SJSA1 (cell line): ENCODE measurements around the gene CTNNA2. TPM values are rescaled to one million over a fixed set of nuclear protein-coding genes. Genes with fewer than 3 reads are reported as not detected.

Experiments used
- DNase-seq, 2 experiments: peaks; one replicate each; pipeline ENCODE4 v3.0.0-alpha.2; 2015 to 2020; ENCODE audit warnings: low spot score in 2 of 2, low read depth in 1 of 2
- H3K27ac ChIP-seq: fragments of 250-450 bp; sonication (Bioruptor Pico); 2 replicates; pipeline ENCODE4 v1.5.1; 2020; ENCODE audit warnings: mild to moderate bottlenecking, moderate library complexity
- H3K27me3 ChIP-seq: fragments of 250-450 bp; sonication (Bioruptor Pico); replicated peaks from 2 replicates; pipeline ENCODE4 v1.5.1; 2020; ENCODE audit warnings: mild to moderate bottlenecking, moderate library complexity
- H3K36me3 ChIP-seq: fragments of 250-450 bp; sonication (Bioruptor Pico); 2 replicates; pipeline ENCODE4 v1.5.1; 2020; ENCODE audit warnings: mild to moderate bottlenecking
- H3K4me1 ChIP-seq: fragments of 250-450 bp; sonication (Bioruptor Pico); replicated peaks from 2 replicates; pipeline ENCODE4 v1.6.1; 2021; ENCODE audit warnings: mild to moderate bottlenecking
- H3K4me3 ChIP-seq: fragments of 250-450 bp; sonication (Bioruptor Pico); 2 replicates; pipeline ENCODE4 v1.5.1; 2020; ENCODE audit warnings: mild to moderate bottlenecking
- H3K9me3 ChIP-seq: fragments of 250-450 bp; sonication (Bioruptor Pico); replicated peaks from 2 replicates; pipeline ENCODE4 v1.5.1; 2020; ENCODE audit warnings: mild to moderate bottlenecking
- total RNA-seq: library from RNA; depleted of rRNA; stranded (reverse); fragments of >200 nt; shearing (Covaris generic); gene quantifications from 2 replicates; pipeline ENCODE4 v1.2.3, GENCODE V29; 2014

CTNNA2 gene
- total RNA-seq, 1 experiment from 2014 or later = not detected

DNA sequence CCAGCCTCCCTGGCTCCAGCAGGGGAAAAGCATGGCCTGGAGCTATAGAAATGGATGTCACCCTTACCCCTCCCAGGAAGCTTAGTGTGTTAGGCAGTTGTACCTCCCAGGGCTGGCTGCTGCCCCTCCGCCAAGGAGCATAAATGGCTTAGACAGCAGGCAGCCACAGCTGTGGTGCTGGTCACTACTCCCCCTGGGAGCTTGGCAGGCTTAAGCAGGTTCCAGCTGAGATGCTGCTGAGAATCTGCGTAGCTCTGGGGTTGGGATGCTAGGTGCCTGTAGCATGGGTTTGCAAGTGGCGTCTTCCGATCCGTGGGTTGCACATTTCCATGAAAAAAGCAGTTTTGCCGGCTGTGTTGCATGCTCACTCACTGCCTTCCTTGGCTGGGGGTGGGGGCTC, 369.7 kb downstream of the CTNNA2 start:
- Histone ChIP-seq H3K4me1 (no peaks in the 10 kb centered on the region), H3K36me3 (no peaks in the 10 kb centered on the region), H3K27me3 (0 out of 2 replicates have a peak, but pooled peaks cover 3% of the 10 kb centered on the region), H3K9me3 (no peaks in the 10 kb centered on the region), H3K27ac (no peak overlapping the region), H3K4me3 (no peak overlapping the region)
- no peak for DNase-seq

DNA sequence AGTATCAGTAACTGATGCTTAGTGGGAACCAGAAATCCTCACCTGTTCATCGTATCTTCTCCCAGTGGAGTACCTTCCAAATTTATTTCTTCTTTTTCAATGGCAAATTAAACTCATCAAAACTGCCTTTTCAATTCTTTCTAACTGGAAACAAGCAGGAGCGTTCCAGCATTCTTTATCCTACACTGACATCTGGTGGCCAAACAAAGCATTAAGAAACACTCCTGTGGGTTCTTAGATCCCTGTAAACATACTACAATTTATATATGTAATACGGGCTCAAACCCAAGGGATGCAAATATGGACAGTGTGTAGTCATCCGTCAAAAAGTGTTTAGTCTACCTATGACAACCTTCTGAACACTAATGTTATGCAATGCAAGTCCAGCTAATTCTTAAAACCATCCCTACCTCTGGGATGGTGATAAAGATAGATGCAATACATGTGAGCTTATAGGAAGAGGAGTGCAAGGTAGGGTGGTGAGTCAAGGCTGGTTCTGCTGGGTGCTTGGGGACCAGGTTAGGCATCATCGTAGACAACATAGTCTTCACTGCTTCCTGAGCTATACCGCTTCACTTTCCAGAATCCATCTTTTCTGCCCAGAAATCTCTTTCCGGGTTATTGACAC, 375.0 kb downstream of the CTNNA2 start:
- Histone ChIP-seq H3K36me3 (no peaks in the 10 kb centered on the region), H3K9me3 (no peaks in the 10 kb centered on the region), H3K27me3 (0 out of 2 replicates have a peak, but pooled peaks cover 3% of the 10 kb centered on the region), H3K27ac (no peak overlapping the region), H3K4me3 (no peak overlapping the region), H3K4me1 (no peaks in the 10 kb centered on the region)
- DNase-seq = peak in 1 of 2 experiments; percentile 30

DNA sequence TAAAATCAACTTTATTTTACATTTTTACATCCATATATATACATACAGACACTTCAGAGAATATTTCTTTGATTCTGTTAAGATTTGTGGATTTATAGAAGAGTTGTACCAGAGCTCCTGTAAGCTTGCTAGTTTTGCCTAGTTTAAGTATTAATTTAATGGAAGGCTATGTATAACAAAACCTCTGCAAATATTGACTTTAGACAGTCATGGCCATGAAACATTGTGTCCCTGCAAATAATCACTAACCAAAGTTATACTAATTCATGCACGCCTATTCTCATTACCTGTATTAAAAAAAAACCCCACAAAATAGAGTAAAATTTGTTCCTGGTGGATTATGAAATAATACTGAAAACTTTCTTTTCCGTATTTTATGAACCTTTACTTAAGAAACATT, 379.3 kb downstream of the CTNNA2 start:
- H3K9me3 ChIP-seq = no peaks in the 10 kb centered on the region
- no peaks in the 10 kb centered on the region for H3K36me3 ChIP-seq
- no peak overlapping the region for H3K4me3 ChIP-seq
- H3K27ac ChIP-seq = no peak overlapping the region
- no peaks in the 10 kb centered on the region for H3K4me1 ChIP-seq
- H3K27me3 ChIP-seq = peaks cover 6% of the 10 kb centered on the region; the same call in 1 of the 2 replicates
- DNase-seq = no peak

DNA sequence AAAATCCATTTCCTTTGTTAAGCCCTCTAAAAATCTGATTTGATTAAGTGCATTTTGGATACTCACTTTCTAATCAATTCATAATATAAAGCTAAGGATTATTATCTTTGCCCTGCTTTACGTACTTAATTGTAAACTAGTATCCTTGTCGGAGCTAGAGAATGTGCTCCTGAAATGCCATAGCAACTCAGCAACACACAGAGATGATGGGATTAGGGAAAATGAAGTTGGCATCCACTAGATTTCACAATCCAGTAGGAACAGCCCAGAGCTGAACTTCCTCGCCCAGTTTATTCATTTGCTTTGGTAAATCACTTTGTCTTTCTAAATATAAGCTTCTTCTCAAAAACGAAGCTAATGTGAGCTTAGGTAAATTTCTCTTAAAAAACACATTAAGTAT, 386.3 kb downstream of the CTNNA2 start:
- H3K9me3 ChIP-seq = no peaks in the 10 kb centered on the region
- no peaks in the 10 kb centered on the region for H3K27me3 ChIP-seq
- no peak overlapping the region for H3K4me3 ChIP-seq
- DNase-seq = no peak
- H3K27ac ChIP-seq = no peak overlapping the region
- H3K4me1 ChIP-seq = no peaks in the 10 kb centered on the region
- no peaks in the 10 kb centered on the region for H3K36me3 ChIP-seq

DNA sequence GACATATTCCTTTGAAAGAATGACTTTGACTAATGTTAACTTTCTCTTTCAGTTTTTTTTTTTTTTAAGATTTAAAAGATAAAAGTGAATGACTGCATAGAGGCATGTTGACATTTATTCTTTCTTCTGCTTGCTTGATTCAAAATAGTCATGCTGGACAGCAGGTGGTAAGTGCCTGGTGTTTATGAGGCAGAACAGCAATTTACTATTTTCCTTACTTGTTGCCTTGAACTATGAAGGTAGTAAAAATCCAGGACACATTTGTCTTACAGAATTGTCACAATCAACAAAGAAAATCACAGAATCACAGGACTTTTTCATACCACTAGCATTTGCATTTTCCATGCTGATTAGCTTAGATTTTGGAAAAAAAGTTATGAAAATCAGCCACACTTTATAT, 388.3 kb downstream of the CTNNA2 start:
- Histone ChIP-seq H3K9me3 (no peaks in the 10 kb centered on the region), H3K4me3 (no peak overlapping the region), H3K27ac (no peak overlapping the region), H3K4me1 (no peaks in the 10 kb centered on the region), H3K27me3 (no peaks in the 10 kb centered on the region), H3K36me3 (no peaks in the 10 kb centered on the region)
- no peak for DNase-seq

DNA sequence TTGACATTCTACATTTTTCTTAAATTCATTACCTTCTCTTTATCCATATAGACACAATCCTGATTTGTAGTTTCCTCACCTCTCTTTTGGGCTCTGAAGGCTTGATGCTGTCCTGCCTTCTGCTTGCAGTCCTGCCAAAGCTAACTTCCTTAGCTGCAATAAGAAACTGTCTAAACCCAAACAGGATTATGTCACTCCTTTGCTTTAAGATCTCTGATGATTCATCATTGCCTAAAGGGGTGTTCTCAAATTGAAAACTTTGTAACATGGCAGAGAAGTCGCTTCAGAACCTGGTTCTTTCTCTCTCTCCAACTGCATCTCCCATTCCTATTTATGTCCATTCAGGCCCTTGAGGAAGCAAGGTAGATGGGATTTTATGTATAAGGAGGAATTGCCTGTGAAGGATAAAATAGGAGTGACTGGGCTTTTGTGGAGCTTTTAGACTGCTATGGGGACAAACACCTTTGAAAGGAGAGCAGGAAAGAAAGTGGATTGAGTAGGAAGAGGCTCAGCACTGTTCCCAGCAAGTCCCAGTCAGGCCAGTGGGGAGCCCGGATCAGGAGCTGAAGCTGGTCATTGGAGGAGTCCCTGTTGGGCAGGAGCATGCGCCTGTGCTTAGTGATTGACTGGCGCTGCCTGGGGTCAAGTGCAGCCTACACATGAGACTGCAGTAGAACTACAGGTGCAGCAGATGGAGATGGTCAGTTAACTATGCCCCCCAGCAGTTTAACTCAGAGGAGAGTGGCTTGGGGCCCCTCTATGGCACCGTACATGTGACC, 390.6 kb downstream of the CTNNA2 start:
- Histone ChIP-seq H3K4me3 (no peak overlapping the region), H3K36me3 (no peaks in the 10 kb centered on the region), H3K4me1 (no peaks in the 10 kb centered on the region), H3K27ac (no peak overlapping the region), H3K27me3 (0 out of 2 replicates have a peak, but pooled peaks cover 5% of the 10 kb centered on the region), H3K9me3 (no peaks in the 10 kb centered on the region)
- DNase-seq = no peak

DNA sequence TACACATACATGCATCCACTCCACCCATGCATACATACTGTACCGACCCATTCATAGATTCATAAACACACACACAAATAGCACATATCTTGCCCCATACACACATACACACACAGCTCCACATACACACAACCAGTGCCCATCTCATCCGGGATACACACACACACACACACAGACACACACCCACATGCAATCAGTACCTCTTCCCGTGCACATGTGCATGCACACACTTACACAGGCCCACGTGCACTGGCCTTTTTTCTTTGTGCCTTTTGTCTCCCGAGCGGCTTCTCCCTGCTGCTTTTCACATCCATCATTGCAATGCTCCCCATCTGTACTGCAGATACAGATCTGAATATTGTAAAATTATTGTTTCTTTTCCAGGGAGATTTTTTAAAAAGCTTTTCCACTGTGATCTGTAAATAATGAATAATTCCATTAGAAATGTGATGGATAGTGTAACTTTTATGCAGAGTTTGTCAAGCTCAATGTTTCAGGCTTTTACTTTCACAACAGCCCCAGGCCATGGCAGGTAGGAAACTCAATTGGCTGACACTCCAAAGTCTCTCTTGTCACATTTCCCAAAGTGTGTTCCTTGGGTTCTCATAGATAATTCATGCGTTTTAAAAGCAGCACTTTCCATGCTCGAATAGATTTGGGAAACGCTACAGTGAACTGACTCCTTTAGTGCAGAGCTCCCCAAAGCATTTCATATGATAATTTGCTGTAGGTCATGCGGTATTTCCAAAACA, 393.5 kb downstream of the CTNNA2 start:
- Histone ChIP-seq H3K9me3 (no peaks in the 10 kb centered on the region), H3K4me3 (no peak overlapping the region), H3K27me3 (0 out of 2 replicates have a peak, but pooled peaks cover 5% of the 10 kb centered on the region), H3K27ac (no peak overlapping the region), H3K36me3 (no peaks in the 10 kb centered on the region), H3K4me1 (no peaks in the 10 kb centered on the region)
- DNase-seq = no peak

DNA sequence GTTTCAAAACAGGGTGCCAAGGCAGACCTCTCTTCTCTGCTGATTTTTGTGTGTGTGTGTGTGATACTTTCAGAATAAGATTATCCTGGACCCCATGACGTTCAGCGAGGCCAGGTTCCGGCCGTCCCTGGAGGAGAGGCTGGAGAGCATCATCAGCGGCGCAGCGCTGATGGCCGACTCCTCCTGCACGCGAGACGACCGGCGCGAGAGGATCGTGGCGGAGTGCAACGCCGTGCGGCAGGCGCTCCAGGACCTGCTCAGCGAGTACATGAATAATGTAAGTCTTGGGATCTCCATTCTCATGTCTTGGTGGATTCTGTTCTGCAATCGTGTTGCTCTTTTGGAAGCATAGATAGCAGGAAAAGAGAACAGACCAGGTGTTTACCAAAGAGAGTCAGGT, 396.7 kb downstream of the CTNNA2 start:
- Histone ChIP-seq H3K27me3 (0 out of 2 replicates have a peak, but pooled peaks cover 5% of the 10 kb centered on the region), H3K4me3 (no peak overlapping the region), H3K4me1 (no peaks in the 10 kb centered on the region), H3K36me3 (no peaks in the 10 kb centered on the region), H3K27ac (no peak overlapping the region), H3K9me3 (no peaks in the 10 kb centered on the region)
- no peak for DNase-seq

DNA sequence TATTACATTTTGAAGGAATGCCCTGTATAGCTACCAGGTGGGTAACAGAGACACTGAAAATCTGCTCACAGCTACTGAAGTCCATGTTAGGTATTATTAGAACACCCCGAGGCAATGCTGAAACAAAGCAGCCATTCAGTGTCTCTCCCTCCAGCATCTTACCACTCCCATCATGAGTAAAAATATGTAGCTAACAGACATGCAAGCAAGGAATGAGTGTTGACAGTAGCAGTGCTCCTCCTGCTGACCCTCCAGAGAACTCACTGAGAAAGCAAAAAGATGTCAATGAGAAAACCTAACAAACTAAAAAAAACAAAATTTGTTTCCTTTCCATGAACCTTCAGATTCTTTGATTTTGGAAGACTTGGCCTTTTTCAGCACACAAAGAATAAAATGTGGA, 397.8 kb downstream of the CTNNA2 start:
- no peaks in the 10 kb centered on the region for H3K36me3 ChIP-seq
- 0 out of 2 replicates have a peak, but pooled peaks cover 5% of the 10 kb centered on the region for H3K27me3 ChIP-seq
- H3K27ac ChIP-seq = no peak overlapping the region
- H3K4me1 ChIP-seq = no peaks in the 10 kb centered on the region
- H3K9me3 ChIP-seq = no peaks in the 10 kb centered on the region
- H3K4me3 ChIP-seq = no peak overlapping the region
- no peak for DNase-seq

DNA sequence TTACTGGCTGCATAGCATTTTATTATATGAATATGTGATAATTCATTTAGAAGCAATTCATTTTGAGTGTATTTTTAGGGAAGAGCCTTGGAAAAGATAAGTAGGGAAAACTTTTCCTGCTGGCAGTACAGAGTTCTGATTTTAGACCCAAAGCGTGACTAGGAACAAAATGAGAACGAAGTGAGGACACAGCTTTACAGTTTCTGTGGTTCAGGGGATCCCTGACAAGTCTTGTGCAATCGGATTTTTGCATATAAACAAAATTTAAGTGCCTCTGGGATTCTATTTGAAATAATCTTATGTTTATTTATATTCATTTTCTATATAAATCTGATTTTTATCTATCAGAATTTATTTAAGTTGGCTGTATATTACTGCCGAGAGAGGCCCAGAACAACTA, 402.6 kb downstream of the CTNNA2 start:
- no peak overlapping the region for H3K4me3 ChIP-seq
- no peaks in the 10 kb centered on the region for H3K4me1 ChIP-seq
- H3K27me3 ChIP-seq = no peaks in the 10 kb centered on the region
- DNase-seq = no peak
- H3K27ac ChIP-seq = no peak overlapping the region
- H3K9me3 ChIP-seq = no peaks in the 10 kb centered on the region
- no peaks in the 10 kb centered on the region for H3K36me3 ChIP-seq

DNA sequence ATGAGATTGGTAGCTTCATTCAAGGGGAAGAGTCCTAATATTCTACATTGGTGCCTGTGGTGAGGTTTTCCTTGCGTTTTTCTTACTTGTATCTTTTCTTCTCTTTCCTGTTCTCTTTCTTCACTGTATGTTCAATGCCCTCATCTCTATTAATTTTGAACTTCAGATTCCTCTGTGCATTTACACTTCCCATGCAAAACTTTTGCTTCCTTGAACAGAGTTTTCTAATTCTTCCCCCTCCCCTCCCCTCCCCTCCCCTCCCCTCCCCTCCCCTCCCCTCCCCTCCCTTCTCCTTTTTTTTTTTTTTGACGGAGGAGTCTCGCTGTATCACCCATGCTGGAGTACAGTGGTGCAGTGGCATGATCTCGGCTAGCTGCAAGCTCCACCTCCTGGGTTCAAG, 403.4 kb downstream of the CTNNA2 start:
- no peak overlapping the region for H3K4me3 ChIP-seq
- H3K27me3 ChIP-seq = no peaks in the 10 kb centered on the region
- no peaks in the 10 kb centered on the region for H3K36me3 ChIP-seq
- no peak for DNase-seq
- no peaks in the 10 kb centered on the region for H3K4me1 ChIP-seq
- no peaks in the 10 kb centered on the region for H3K9me3 ChIP-seq
- no peak overlapping the region for H3K27ac ChIP-seq

DNA sequence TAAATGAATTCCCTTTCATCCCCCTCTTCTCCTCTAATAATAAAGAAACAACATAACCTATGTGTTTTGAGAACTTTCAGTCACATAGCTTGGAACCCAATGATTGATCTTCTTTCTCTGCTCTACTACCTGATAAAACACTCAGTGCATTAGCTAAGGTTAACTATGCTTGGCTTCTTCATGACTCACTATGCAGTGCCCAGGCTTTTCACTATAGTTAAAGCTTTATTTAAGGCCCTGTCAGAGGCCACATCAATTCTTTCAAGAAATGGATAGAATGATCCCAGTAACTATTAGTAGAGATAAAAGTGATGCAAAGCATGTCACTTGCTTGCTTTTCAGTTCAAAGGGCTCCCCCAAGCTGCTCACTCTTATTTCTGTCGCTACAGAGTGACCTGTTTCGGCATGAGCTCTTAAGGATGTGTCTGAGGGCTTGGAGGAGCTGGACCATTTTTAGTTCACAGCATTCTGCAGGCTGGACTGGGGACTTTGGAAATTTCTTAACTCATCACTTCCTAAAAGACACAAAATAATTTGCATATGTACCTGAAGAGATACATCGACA, 407.7 kb downstream of the CTNNA2 start:
- Histone ChIP-seq H3K4me3 (no peak overlapping the region), H3K9me3 (no peaks in the 10 kb centered on the region), H3K27ac (no peak overlapping the region), H3K4me1 (no peaks in the 10 kb centered on the region), H3K27me3 (peaks cover 13% of the 10 kb centered on the region; the same call in 1 of the 2 replicates), H3K36me3 (no peaks in the 10 kb centered on the region)
- DNase-seq = no peak

DNA sequence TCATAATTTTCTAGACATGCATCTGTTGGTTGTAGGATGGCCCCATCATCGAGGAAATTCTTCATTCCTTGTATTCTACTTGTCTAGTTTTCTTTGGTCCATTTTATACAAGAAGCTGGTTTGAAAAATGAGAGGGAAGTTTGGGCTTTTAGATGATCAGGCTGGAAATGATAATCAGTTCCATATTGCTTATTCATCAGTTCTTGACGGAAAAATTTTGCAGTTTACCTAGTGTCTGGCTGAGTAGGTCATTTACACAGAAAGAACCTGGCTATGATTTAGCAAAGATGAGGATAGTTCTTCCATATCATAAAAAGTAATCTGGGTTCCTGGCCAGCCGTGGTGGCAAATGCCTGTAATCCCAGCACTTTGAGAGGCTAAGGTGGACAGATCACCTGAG, 416.8 kb downstream of the CTNNA2 start:
- H3K4me1 ChIP-seq = no peaks in the 10 kb centered on the region
- H3K27ac ChIP-seq = no peak overlapping the region
- peaks cover 11% of the 10 kb centered on the region for H3K27me3 ChIP-seq
- no peak for DNase-seq
- H3K4me3 ChIP-seq = no peak overlapping the region
- no peaks in the 10 kb centered on the region for H3K9me3 ChIP-seq
- no peaks in the 10 kb centered on the region for H3K36me3 ChIP-seq
